Stimulated activated CD8-positive, alpha-beta memory T cell treated with anti-CD3 and anti-CD28 coated beads, Interleukin-12 subunit alpha, Interleukin-12 subunit beta, amount 100 ng/mL, for 24 hours (primary cell): ENCODE measurements around the gene VCPKMT.
A peak's percentile ranks its signal among the peaks of the same experiment; 100 is the strongest.
"Not testable (repeated sequence)": the region's sequence is repeated elsewhere in the genome, so short reads cannot be mapped to it uniquely, and the experiment has no call there.

ENCODE experiments used
- DNase-seq: peaks from one replicate; pipeline ENCODE4 v3.0.0-alpha.2; 2020; ENCODE audit errors: extremely low read depth

Gene VCPKMT

GRCh38 chr14:50092006-50092555 lies 24.3 kb downstream of the VCPKMT start:
- DNase-seq = no peak

GRCh38 chr14:50091240-50091913 lies 25.0 kb downstream of the VCPKMT start:
- DNase-seq = no peak

GRCh38 chr14:50089208-50089607 lies 27.2 kb downstream of the VCPKMT start:
- DNase-seq = no peak

- DNase-seq = no peak
These were observed 27.6 kb downstream of the VCPKMT start for GRCh38 chr14:50088731-50089130.

- DNase-seq = no peak
These were observed 28.3 kb downstream of the VCPKMT start for GRCh38 chr14:50088117-50088515.

- no peak for DNase-seq
These were observed 28.8 kb downstream of the VCPKMT start for GRCh38 chr14:50087341-50088116.

- no peak for DNase-seq
These were observed 30.1 kb downstream of the VCPKMT start for GRCh38 chr14:50086321-50086711.

GRCh38 chr14:50085570-50086320 lies 30.6 kb downstream of the VCPKMT start:
- no peak for DNase-seq

- no peak for DNase-seq
These were observed 31.7 kb downstream of the VCPKMT start for GRCh38 chr14:50084666-50085065.

- DNase-seq = no peak
These were observed 32.7 kb downstream of the VCPKMT start for GRCh38 chr14:50083467-50084337.

- peak; percentile 65 for DNase-seq
These were observed 33.4 kb downstream of the VCPKMT start for GRCh38 chr14:50082784-50083466.

- peak; percentile 45 for DNase-seq
These were observed 34.0 kb downstream of the VCPKMT start for GRCh38 chr14:50082308-50082742.

- not testable (repeated sequence) for DNase-seq
These were observed 37.3 kb downstream of the VCPKMT start for GRCh38 chr14:50079103-50079502.

- not testable (repeated sequence) for DNase-seq
These were observed 42.7 kb downstream of the VCPKMT start for GRCh38 chr14:50073663-50074062.

GRCh38 chr14:50072395-50072794 lies 44.0 kb downstream of the VCPKMT start:
- DNase-seq = no peak

GRCh38 chr14:50070840-50071548 lies 45.4 kb downstream of the VCPKMT start:
- DNase-seq = no peak

GRCh38 chr14:50070230-50070629 lies 46.1 kb downstream of the VCPKMT start:
- no peak for DNase-seq

- no peak for DNase-seq
These were observed 47.0 kb downstream of the VCPKMT start for GRCh38 chr14:50069325-50069724.

GRCh38 chr14:50068496-50068895 lies 47.9 kb downstream of the VCPKMT start:
- DNase-seq = no peak
